Mesodermal cell (in vitro differentiated cells): ENCODE data around the gene PLCL1.

Experiments
- H3K27ac ChIP-seq: 2 replicates; pipeline ENCODE4 v1.7.0; 2013; ENCODE audit warnings: mild to moderate bottlenecking, low read depth, low read length, moderate library complexity; ENCODE audit not compliant: severe bottlenecking
- H3K36me3 ChIP-seq: 2 replicates; pipeline ENCODE4 v1.7.1; 2013; ENCODE audit warnings: mild to moderate bottlenecking, low read length, moderate library complexity; ENCODE audit not compliant: control insufficient read depth, insufficient read depth
- H3K4me1 ChIP-seq: one replicate; pipeline ENCODE4 v1.7.1; 2013; ENCODE audit warnings: mild to moderate bottlenecking, low read length; ENCODE audit not compliant: insufficient read depth, control insufficient read depth, poor library complexity, severe bottlenecking
- H3K4me3 ChIP-seq: 2 replicates; pipeline ENCODE4 v1.7.0; 2013; ENCODE audit warnings: low read length, control low read depth, mild to moderate bottlenecking; ENCODE audit not compliant: insufficient read depth, poor library complexity, severe bottlenecking; ENCODE audit errors: extremely low read depth
- H3K9me3 ChIP-seq: 2 replicates; pipeline ENCODE4 v1.7.1; 2013; ENCODE audit warnings: mild to moderate bottlenecking, low read length, moderate library complexity; ENCODE audit not compliant: control insufficient read depth
- WGBS, 2 experiments: methylation state at CpG; one replicate each; pipeline ENCODE4 v1.1.5; 2013; ENCODE audit warnings: missing lambda C conversion rate in 2 of 2; ENCODE audit not compliant: insufficient coverage in 2 of 2; 5-methylcytosine and 5-hydroxymethylcytosine counted together

Gene PLCL1

GRCh38 chr2:197838036-197838435 lies 33.6 kb downstream of the PLCL1 start:
- H3K4me3 ChIP-seq = no peak overlapping the region
- 88 to 100% methylated on average over 3 of the region's 5 CpGs for WGBS, 2 experiments
- no peaks in the 10 kb centered on the region for H3K4me1 ChIP-seq
- H3K27ac ChIP-seq = no peak overlapping the region
- no peaks in the 10 kb centered on the region for H3K9me3 ChIP-seq
- no peaks in the 10 kb centered on the region for H3K36me3 ChIP-seq

- H3K9me3 ChIP-seq = no peaks in the 10 kb centered on the region
- WGBS, 2 experiments = 80% methylated on average over 2 of the region's 2 CpGs; no CpG with 5 or more reads in 1 of the 2 experiments
- no peaks in the 10 kb centered on the region for H3K36me3 ChIP-seq
- H3K27ac ChIP-seq = no peak overlapping the region
- H3K4me3 ChIP-seq = no peak overlapping the region
- H3K4me1 ChIP-seq = no peaks in the 10 kb centered on the region
Observed at GRCh38 chr2:197838579-197838978, 34.2 kb downstream of the PLCL1 start.

- 80 to 86% methylated on average over 2 to 3 of the region's 5 CpGs for WGBS, 2 experiments
- no peaks in the 10 kb centered on the region for H3K36me3 ChIP-seq
- no peaks in the 10 kb centered on the region for H3K9me3 ChIP-seq
- H3K4me3 ChIP-seq = no peak overlapping the region
- no peak overlapping the region for H3K27ac ChIP-seq
- no peaks in the 10 kb centered on the region for H3K4me1 ChIP-seq
Observed at GRCh38 chr2:197839327-197839726, 34.9 kb downstream of the PLCL1 start.

- Histone ChIP-seq H3K27ac (no peak overlapping the region), H3K4me3 (no peak overlapping the region), H3K9me3 (no peaks in the 10 kb centered on the region), H3K36me3 (no peaks in the 10 kb centered on the region), H3K4me1 (no peaks in the 10 kb centered on the region)
Observed at GRCh38 chr2:197839856-197840255, 35.5 kb downstream of the PLCL1 start.

GRCh38 chr2:197846128-197846527 lies 41.7 kb downstream of the PLCL1 start:
- no peaks in the 10 kb centered on the region for H3K4me1 ChIP-seq
- WGBS, 2 experiments = 79 to 87% methylated on average over 1 to 2 of the region's 2 CpGs
- H3K9me3 ChIP-seq = no peaks in the 10 kb centered on the region
- H3K27ac ChIP-seq = no peak overlapping the region
- no peak overlapping the region for H3K4me3 ChIP-seq
- no peaks in the 10 kb centered on the region for H3K36me3 ChIP-seq

GRCh38 chr2:197846777-197847176 lies 42.4 kb downstream of the PLCL1 start:
- no peak overlapping the region for H3K27ac ChIP-seq
- H3K36me3 ChIP-seq = no peaks in the 10 kb centered on the region
- WGBS, 2 experiments = 100% methylated on average over 1 of the region's 3 CpGs
- peaks cover under 1% of the 10 kb centered on the region for H3K4me1 ChIP-seq
- H3K4me3 ChIP-seq = no peak overlapping the region
- no peaks in the 10 kb centered on the region for H3K9me3 ChIP-seq

GRCh38 chr2:197847651-197848401 lies 43.4 kb downstream of the PLCL1 start:
- Histone ChIP-seq H3K27ac (no peak overlapping the region), H3K9me3 (no peaks in the 10 kb centered on the region), H3K4me3 (no peak overlapping the region), H3K36me3 (no peaks in the 10 kb centered on the region), H3K4me1 (peaks cover 5% of the 10 kb centered on the region)
- WGBS, 2 experiments = 75 to 80% methylated on average over 6 of the region's 7 CpGs

- no peaks in the 10 kb centered on the region for H3K9me3 ChIP-seq
- H3K4me3 ChIP-seq = no peak overlapping the region
- peaks cover 5% of the 10 kb centered on the region for H3K4me1 ChIP-seq
- no peaks in the 10 kb centered on the region for H3K36me3 ChIP-seq
- WGBS, 2 experiments = 92 to 100% methylated on average over 1 to 2 of the region's 2 CpGs
- H3K27ac ChIP-seq = no peak overlapping the region
Observed at GRCh38 chr2:197848602-197849001, 44.2 kb downstream of the PLCL1 start.

GRCh38 chr2:197850882-197851450 lies 46.6 kb downstream of the PLCL1 start:
- Histone ChIP-seq H3K36me3 (no peaks in the 10 kb centered on the region), H3K4me1 (peaks cover 5% of the 10 kb centered on the region), H3K4me3 (no peak overlapping the region), H3K9me3 (no peaks in the 10 kb centered on the region), H3K27ac (no peak overlapping the region)
- whole genome bisulfite sequencing, 2 experiments = 88 to 92% methylated on average over 1 to 2 of the region's 5 CpGs

- no peak overlapping the region for H3K27ac ChIP-seq
- no peaks in the 10 kb centered on the region for H3K9me3 ChIP-seq
- H3K4me1 ChIP-seq = peaks cover 5% of the 10 kb centered on the region
- 100% methylated on average over 1 of the region's 1 CpG; no CpG with 5 or more reads in 1 of the 2 experiments for WGBS, 2 experiments
- no peaks in the 10 kb centered on the region for H3K36me3 ChIP-seq
- no peak overlapping the region for H3K4me3 ChIP-seq
Observed at GRCh38 chr2:197851451-197851850, 47.1 kb downstream of the PLCL1 start.

GRCh38 chr2:197852108-197852507 lies 47.7 kb downstream of the PLCL1 start:
- no peaks in the 10 kb centered on the region for H3K9me3 ChIP-seq
- H3K4me3 ChIP-seq = no peak overlapping the region
- H3K4me1 ChIP-seq = peaks cover 5% of the 10 kb centered on the region
- H3K27ac ChIP-seq = no peak overlapping the region
- WGBS, 2 experiments = 70 to 75% methylated on average over 2 of the region's 2 CpGs
- H3K36me3 ChIP-seq = no peaks in the 10 kb centered on the region
